NB4 (cell line): Measurements from ENCODE around the gene THOC2.

Source experiments
- DNase-seq: peaks from one replicate; pipeline ENCODE4 v3.0.0; 2010; ENCODE audit warnings: low read depth
- H3K4me3 ChIP-seq: one replicate; pipeline ENCODE4 v1.5.1; 2011; ENCODE audit warnings: mild to moderate bottlenecking, low read depth, low read length, moderate library complexity
- CTCF ChIP-seq: IDR thresholded peaks from one replicate; pipeline ENCODE4 v1.5.1; 2012; ENCODE audit warnings: low read depth, low read length
- MAX ChIP-seq: IDR thresholded peaks from 2 replicates; pipeline ENCODE4 v1.6.1; 2011; ENCODE audit warnings: low read depth, low read length
- MYC ChIP-seq: IDR thresholded peaks from 2 replicates; pipeline ENCODE4 v1.6.1; 2011; ENCODE audit warnings: low read depth, low read length
- POLR2A ChIP-seq: IDR thresholded peaks from 2 replicates; pipeline ENCODE4 v1.6.1; 2011; ENCODE audit warnings: mild to moderate bottlenecking; ENCODE audit not compliant: insufficient read length; ENCODE audit errors: extremely low read depth

The THOC2 gene

GRCh38 chrX:123617007-123617406 lies 115.8 kb downstream of the THOC2 start:
- no peak overlapping the region for H3K4me3 ChIP-seq
- no peak for DNase-seq
- TF ChIP-seq POLR2A (no peak), CTCF (no peak), MAX (no peak), MYC (no peak)

- no peak overlapping the region for H3K4me3 ChIP-seq
- TF ChIP-seq CTCF (no peak), POLR2A (no peak), MYC (no peak), MAX (no peak)
- DNase-seq = no peak
These were observed 121.9 kb downstream of the THOC2 start for GRCh38 chrX:123610915-123611314.

- no peak for TF ChIP-seq MYC
- TF ChIP-seq MAX = no peak
- no peak for TF ChIP-seq CTCF
- no peak for TF ChIP-seq POLR2A
- no peak for DNase-seq
- H3K4me3 ChIP-seq = no peak overlapping the region
These were observed 125.0 kb downstream of the THOC2 start for GRCh38 chrX:123607806-123608205.

- TF ChIP-seq POLR2A = no peak
- TF ChIP-seq CTCF = no peak
- TF ChIP-seq MYC = no peak
- TF ChIP-seq MAX = no peak
- DNase-seq = no peak
- no peak overlapping the region for H3K4me3 ChIP-seq
These were observed 125.6 kb downstream of the THOC2 start for GRCh38 chrX:123607270-123607669.

- TF ChIP-seq CTCF (no peak), MAX (no peak)
- DNase-seq = no peak
- H3K4me3 ChIP-seq = no peak overlapping the region
These were observed 129.4 kb downstream of the THOC2 start for GRCh38 chrX:123603491-123603890.

- TF ChIP-seq POLR2A (no peak), CTCF (no peak), MYC (no peak), MAX (no peak)
- H3K4me3 ChIP-seq = no peak overlapping the region
- DNase-seq = no peak
These were observed 131.4 kb downstream of the THOC2 start for GRCh38 chrX:123601437-123601836.
